Neuronal stem cell (in vitro differentiated cells): ENCODE measurements around the gene OBSCN.

Experiments used
- DNase-seq: peaks from one replicate; pipeline ENCODE4 v3.0.0-alpha.2; 2013; ENCODE audit warnings: low spot score
- H2AFZ ChIP-seq: one replicate; pipeline ENCODE4 v1.6.1; 2013; ENCODE audit warnings: mild to moderate bottlenecking, low read length, inconsistent platforms
- H2AK5ac ChIP-seq: 2 replicates; pipeline ENCODE4 v1.6.1; 2013; ENCODE audit warnings: low read depth, mild to moderate bottlenecking, inconsistent platforms, low read length, moderate library complexity, mixed read lengths
- H2BK120ac ChIP-seq: 2 replicates; pipeline ENCODE4 v1.6.1; 2013; ENCODE audit warnings: low read depth, mild to moderate bottlenecking, inconsistent platforms, low read length, moderate library complexity, mixed read lengths
- H2BK12ac ChIP-seq: one replicate; pipeline ENCODE4 v1.6.1; 2013; ENCODE audit warnings: low read length, inconsistent platforms
- H2BK15ac ChIP-seq: 2 replicates; pipeline ENCODE4 v1.6.1; 2013; ENCODE audit warnings: mild to moderate bottlenecking, low read length, inconsistent platforms, mixed read lengths
- H2BK5ac ChIP-seq: one replicate; pipeline ENCODE4 v1.6.1; 2013; ENCODE audit warnings: inconsistent platforms, mild to moderate bottlenecking, low read length, moderate library complexity
- H3K14ac ChIP-seq: one replicate; pipeline ENCODE4 v1.6.1; 2013; ENCODE audit warnings: low read length, inconsistent platforms
- H3K18ac ChIP-seq: 2 replicates; pipeline ENCODE4 v1.6.1; 2013; ENCODE audit warnings: low read length, inconsistent platforms
- H3K23ac ChIP-seq: 2 replicates; pipeline ENCODE4 v1.6.1; 2013; ENCODE audit warnings: low read depth, mild to moderate bottlenecking, mixed read lengths, low read length, inconsistent platforms; ENCODE audit not compliant: poor library complexity
- H3K27ac ChIP-seq: replicated peaks from 3 replicates; pipeline ENCODE4 v1.5.1; 2013; ENCODE audit warnings: low read length, inconsistent platforms
- H3K27me3 ChIP-seq, 3 experiments: 2 replicates each; pipeline ENCODE4 v1.6.1; 2013; ENCODE audit warnings: low read length in 3 of 3, mild to moderate bottlenecking in 2 of 3, inconsistent platforms in 1 of 3, low read depth in 1 of 3, mixed read lengths in 1 of 3, moderate library complexity in 1 of 3; ENCODE audit not compliant: control insufficient read depth in 3 of 3, insufficient read depth in 3 of 3
- H3K36me3 ChIP-seq, 2 donors: replicated peaks in 1 of 2; 2 replicates each; pipeline ENCODE4 v1.6.1; 2013; ENCODE audit warnings: low read length in 2 of 2; ENCODE audit not compliant: control insufficient read depth in 2 of 2, insufficient read depth in 2 of 2
- H3K4ac ChIP-seq: 2 replicates; pipeline ENCODE4 v1.6.1; 2013; ENCODE audit warnings: inconsistent platforms, mild to moderate bottlenecking, low read length, moderate library complexity
- H3K4me1 ChIP-seq, 2 donors: 1 replicate in 1 of 2; 2 replicates in 1 of 2; pipeline ENCODE4 v1.6.1; 2013; ENCODE audit warnings: low read length in 2 of 2, low read depth in 1 of 2; ENCODE audit not compliant: control insufficient read depth in 2 of 2, insufficient read depth in 1 of 2
- H3K4me2 ChIP-seq: one replicate; pipeline ENCODE4 v1.6.1; 2013; ENCODE audit warnings: mild to moderate bottlenecking, low read length, inconsistent platforms; ENCODE audit not compliant: insufficient read depth, poor library complexity, severe bottlenecking
- H3K4me3 ChIP-seq, 2 donors: 2 replicates each; pipeline ENCODE4 v1.5.1; 2013; ENCODE audit warnings: low read length in 2 of 2, mild to moderate bottlenecking in 2 of 2, inconsistent platforms in 1 of 2, moderate library complexity in 1 of 2
- H3K79me1 ChIP-seq: one replicate; pipeline ENCODE4 v1.6.1; 2013; ENCODE audit warnings: low read depth, mild to moderate bottlenecking, inconsistent platforms, low read length, moderate library complexity
- H3K9ac ChIP-seq: one replicate; pipeline ENCODE4 v1.6.1; 2013; ENCODE audit warnings: mild to moderate bottlenecking, low read depth, low read length, inconsistent platforms; ENCODE audit not compliant: poor library complexity
- H3K9me3 ChIP-seq, 2 donors: replicated peaks in 1 of 2; 2 replicates each; pipeline versions ENCODE3 to v1.6.1; 2013; ENCODE audit warnings: low read length in 2 of 2, mild to moderate bottlenecking in 2 of 2, inconsistent platforms in 1 of 2, low read depth in 1 of 2, mixed read lengths in 1 of 2, moderate library complexity in 1 of 2; ENCODE audit not compliant: control insufficient read depth in 2 of 2, insufficient read depth in 1 of 2
- H4K8ac ChIP-seq: one replicate; pipeline ENCODE4 v1.6.1; 2013; ENCODE audit warnings: low read depth, mild to moderate bottlenecking, inconsistent platforms, low read length, moderate library complexity
- H4K91ac ChIP-seq: one replicate; pipeline ENCODE4 v1.6.1; 2013; ENCODE audit warnings: low read length, low read depth, mild to moderate bottlenecking, inconsistent platforms; ENCODE audit not compliant: poor library complexity
- WGBS, 2 donors: extraction: QIAGEN DNeasy Blood & Tissue Kit; methylation state at CpG; one replicate each; pipeline ENCODE4 v1.1.7; 2013; ENCODE audit warnings: missing lambda C conversion rate in 2 of 2, mixed read lengths in 1 of 2; ENCODE audit not compliant: insufficient read length in 2 of 2, insufficient replicate concordance in 1 of 2; ENCODE audit errors: extremely low coverage in 2 of 2; 5-methylcytosine and 5-hydroxymethylcytosine counted together

Gene OBSCN

DNA sequence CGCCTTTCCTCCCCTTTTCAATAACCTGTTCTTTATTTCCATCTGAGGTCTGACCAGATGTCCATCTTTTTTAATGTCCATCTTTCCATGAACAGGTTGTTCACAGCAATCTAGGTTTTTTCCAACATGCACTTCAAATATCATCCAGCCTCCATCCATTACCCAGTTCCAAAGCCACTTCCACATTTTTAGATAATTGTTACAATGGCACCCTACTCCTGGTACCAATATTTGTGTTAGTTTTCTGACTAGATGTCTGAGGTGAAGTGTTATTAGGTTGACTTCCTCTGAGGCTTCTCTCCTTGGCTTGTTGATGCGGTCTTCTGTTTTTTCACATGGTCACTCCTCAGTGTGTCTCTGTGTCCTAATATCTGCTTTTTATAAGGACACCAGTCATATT lies 89.4 kb downstream of the OBSCN start:
- Histone ChIP-seq H4K91ac (no peak overlapping the region), H3K14ac (no peak overlapping the region)

DNA sequence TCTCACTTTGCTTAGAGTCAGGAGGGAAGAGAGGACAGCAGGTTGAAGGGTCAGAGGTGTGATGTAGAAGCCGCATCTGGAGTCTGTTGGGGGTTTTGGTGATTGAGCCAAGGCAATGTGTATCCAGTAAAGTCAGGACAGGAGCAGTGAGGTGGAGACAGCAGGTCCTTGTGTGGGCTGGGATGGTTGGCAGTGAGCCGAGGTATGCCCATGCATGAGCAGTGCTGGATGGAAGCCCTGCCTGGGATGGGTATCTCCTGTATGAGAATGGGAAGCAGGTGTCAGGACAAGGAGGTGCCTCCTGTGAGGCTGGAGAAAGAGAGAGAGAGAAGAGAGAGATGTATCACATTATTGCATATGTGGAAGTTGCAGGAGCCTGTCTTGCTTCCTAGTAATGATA lies 90.0 kb downstream of the OBSCN start:
- Histone ChIP-seq H3K79me1 (no peaks in the 10 kb centered on the region), H2BK12ac (no peak overlapping the region), H2AFZ (no peak overlapping the region), H2BK5ac (no peak overlapping the region), H3K4me2 (no peak overlapping the region), H3K9ac (no peak overlapping the region), H2BK120ac (no peak overlapping the region), H4K8ac (no peak overlapping the region), H4K91ac (no peak overlapping the region), H3K36me3 (peaks cover 0 to 28% of the 10 kb centered on the region in 2 donors), H3K23ac (no peak overlapping the region), H3K18ac (no peak overlapping the region), H2BK15ac (no peak overlapping the region), H2AK5ac (no peak overlapping the region), H3K4me3 (no peak overlapping the region), H3K9me3 (peaks cover 19 to 27% of the 10 kb centered on the region in 2 donors), H3K27ac (no peak overlapping the region), H3K4ac (no peak overlapping the region), H3K14ac (no peak overlapping the region), H3K4me1 (no peaks in the 10 kb centered on the region), H3K27me3 (no peaks in the 10 kb centered on the region)
- WGBS, 2 donors: no CpG with 5 or more reads among the region's 2 CpGs
- DNase-seq: no peak

More for the DNA sequence above, 89.4 kb downstream of the OBSCN start:
- Histone ChIP-seq H3K4me1 (no peaks in the 10 kb centered on the region), H2BK120ac (no peak overlapping the region), H3K27ac (no peak overlapping the region), H3K4me2 (no peak overlapping the region), H3K18ac (no peak overlapping the region), H3K36me3 (peaks cover 0 to 25% of the 10 kb centered on the region in 2 donors), H3K4ac (no peak overlapping the region), H4K8ac (no peak overlapping the region), H3K9ac (no peak overlapping the region), H3K4me3 (no peak overlapping the region), H3K27me3 (no peaks in the 10 kb centered on the region), H3K9me3 (peaks cover 14 to 22% of the 10 kb centered on the region in 2 donors), H3K79me1 (no peaks in the 10 kb centered on the region), H2BK12ac (no peak overlapping the region), H2BK5ac (no peak overlapping the region), H2AFZ (no peak overlapping the region), H2AK5ac (no peak overlapping the region), H2BK15ac (no peak overlapping the region), H3K23ac (no peak overlapping the region)
- WGBS, 2 donors: no CpG with 5 or more reads among the region's 2 CpGs
- no peak for DNase-seq

- Histone ChIP-seq H2BK12ac (no peak overlapping the region), H3K9ac (no peak overlapping the region), H3K36me3 (peaks cover 0 to 33% of the 10 kb centered on the region in 2 donors), H3K4me1 (no peaks in the 10 kb centered on the region), H3K27ac (no peak overlapping the region), H3K4me3 (no peak overlapping the region), H3K23ac (no peak overlapping the region), H3K9me3 (peaks cover 25 to 34% of the 10 kb centered on the region in 2 donors), H2AK5ac (no peak overlapping the region), H3K4me2 (no peak overlapping the region), H3K79me1 (no peaks in the 10 kb centered on the region), H2AFZ (no peak overlapping the region), H3K27me3 (no peaks in the 10 kb centered on the region), H3K4ac (no peak overlapping the region), H4K91ac (no peak overlapping the region), H4K8ac (no peak overlapping the region), H2BK120ac (no peak overlapping the region), H3K14ac (no peak overlapping the region), H3K18ac (no peak overlapping the region), H2BK15ac (no peak overlapping the region), H2BK5ac (no peak overlapping the region)
- DNase-seq: no peak
- WGBS, 2 donors: no CpG with 5 or more reads among the region's 6 CpGs
Observed at GRCh38 chr1:228298471-228298870, 90.6 kb downstream of the OBSCN start.

GRCh38 chr1:228299211-228299610 lies 91.4 kb downstream of the OBSCN start:
- no CpG with 5 or more reads among the region's 2 CpGs for WGBS, 2 donors
- Histone ChIP-seq H2AK5ac (no peak overlapping the region), H2BK120ac (no peak overlapping the region), H4K8ac (no peak overlapping the region), H3K4ac (no peak overlapping the region), H3K23ac (peak overlapping the region; percentile 10), H3K14ac (no peak overlapping the region), H2BK12ac (no peak overlapping the region), H3K27me3 (no peaks in the 10 kb centered on the region), H3K27ac (no peak overlapping the region), H3K4me3 (no peak overlapping the region), H4K91ac (no peak overlapping the region), H3K79me1 (no peaks in the 10 kb centered on the region), H3K36me3 (peaks cover 0 to 35% of the 10 kb centered on the region in 2 donors), H2BK5ac (no peak overlapping the region), H3K4me2 (no peak overlapping the region), H3K4me1 (no peaks in the 10 kb centered on the region), H3K18ac (no peak overlapping the region), H2AFZ (no peak overlapping the region), H3K9me3 (peaks cover 25 to 33% of the 10 kb centered on the region in 2 donors), H2BK15ac (no peak overlapping the region), H3K9ac (no peak overlapping the region)
- no peak for DNase-seq
